ENCODE measurements around the gene TUBGCP3.

TUBGCP3 gene

DNA sequence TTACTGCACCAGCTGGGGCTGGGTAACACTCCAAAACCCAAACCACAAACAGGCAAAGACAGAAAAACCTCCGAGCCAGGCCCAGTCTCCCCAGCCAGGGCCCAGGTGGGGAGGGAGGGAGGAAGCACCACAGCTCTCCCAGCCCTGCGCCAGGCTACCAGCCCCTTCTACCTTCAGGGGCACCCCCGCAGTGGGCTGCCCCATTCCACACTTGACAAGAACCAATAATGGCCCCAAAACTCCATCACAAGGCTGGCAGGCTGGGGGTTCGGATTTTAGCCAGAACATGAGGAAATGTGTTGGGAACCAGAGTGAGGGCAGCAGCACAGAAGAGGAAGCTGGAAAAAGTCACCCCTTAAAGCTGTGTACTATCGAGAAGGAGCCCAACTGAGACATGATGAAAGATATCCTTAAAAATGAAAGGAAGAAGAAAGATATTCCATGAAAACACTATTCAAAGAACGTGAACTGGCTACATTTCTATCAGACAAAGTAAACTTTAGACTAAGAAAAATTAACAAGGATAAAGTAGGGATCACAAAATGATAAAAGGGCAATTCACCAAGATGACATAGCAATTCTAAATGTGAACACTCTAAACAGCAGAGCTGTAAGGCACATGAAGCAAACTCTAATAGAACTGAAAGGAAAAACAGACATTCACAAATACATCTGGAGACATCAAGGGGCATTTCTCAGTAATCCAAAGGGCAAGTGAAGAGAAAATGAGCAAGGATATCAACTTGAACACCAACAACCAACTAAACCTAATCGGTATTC lies 12.9 kb downstream of the TUBGCP3 start:
- DNase-seq (ENCODE audit: low spot score), result no peak
- TF ChIP-seq, protein P1, sequence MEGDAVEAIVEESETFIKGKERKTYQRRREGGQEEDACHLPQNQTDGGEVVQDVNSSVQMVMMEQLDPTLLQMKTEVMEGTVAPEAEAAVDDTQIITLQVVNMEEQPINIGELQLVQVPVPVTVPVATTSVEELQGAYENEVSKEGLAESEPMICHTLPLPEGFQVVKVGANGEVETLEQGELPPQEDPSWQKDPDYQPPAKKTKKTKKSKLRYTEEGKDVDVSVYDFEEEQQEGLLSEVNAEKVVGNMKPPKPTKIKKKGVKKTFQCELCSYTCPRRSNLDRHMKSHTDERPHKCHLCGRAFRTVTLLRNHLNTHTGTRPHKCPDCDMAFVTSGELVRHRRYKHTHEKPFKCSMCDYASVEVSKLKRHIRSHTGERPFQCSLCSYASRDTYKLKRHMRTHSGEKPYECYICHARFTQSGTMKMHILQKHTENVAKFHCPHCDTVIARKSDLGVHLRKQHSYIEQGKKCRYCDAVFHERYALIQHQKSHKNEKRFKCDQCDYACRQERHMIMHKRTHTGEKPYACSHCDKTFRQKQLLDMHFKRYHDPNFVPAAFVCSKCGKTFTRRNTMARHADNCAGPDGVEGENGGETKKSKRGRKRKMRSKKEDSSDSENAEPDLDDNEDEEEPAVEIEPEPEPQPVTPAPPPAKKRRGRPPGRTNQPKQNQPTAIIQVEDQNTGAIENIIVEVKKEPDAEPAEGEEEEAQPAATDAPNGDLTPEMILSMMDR (IDR thresholded peaks at IDR 0.05; ENCODE audit: extremely low read depth, missing control alignments), result no peak

DNA sequence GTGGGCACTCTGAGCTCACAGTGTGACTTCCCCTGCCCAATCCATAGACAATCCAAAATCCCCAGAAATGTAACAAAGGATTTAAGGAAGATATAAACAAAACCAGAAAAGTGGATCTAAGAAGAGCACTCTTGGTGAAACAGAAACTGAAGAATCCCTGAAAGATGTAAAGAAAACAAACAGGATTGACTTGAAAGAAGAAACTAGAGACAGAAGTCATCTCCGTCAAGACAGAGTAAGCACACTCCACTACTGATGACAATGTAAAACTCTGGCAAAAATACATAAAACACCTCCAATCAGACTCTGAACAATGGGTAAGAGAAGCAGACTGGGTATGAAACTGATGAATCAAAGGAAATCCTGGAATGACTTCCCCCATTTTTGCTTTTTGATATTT lies 13.5 kb downstream of the TUBGCP3 start:
- TF ChIP-seq, protein P1 (IDR thresholded peaks at IDR 0.05; ENCODE audit: extremely low read depth, missing control alignments), result no peak
- no peak for DNase-seq (ENCODE audit: low spot score)

DNA sequence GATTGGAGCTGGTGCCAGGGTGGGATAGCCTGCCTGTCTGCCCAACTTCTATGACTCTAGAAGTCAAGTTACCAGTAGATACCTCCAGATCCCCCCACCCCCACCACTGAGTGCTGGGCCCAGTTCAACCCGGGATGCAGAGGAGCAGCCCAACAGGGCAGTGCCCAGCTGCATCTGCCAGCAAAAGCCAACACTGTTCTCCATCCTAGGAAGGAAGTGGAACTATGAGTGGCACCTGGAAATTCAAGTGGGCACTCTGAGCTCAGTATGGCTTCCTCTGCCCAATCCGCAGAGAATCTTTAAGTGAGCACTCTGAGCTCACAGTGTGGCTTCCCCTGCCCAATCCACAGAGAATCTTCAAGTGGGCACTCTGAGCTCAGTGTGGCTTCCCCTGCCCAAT lies 14.2 kb downstream of the TUBGCP3 start:
- no peak for DNase-seq (ENCODE audit: low spot score)

DNA sequence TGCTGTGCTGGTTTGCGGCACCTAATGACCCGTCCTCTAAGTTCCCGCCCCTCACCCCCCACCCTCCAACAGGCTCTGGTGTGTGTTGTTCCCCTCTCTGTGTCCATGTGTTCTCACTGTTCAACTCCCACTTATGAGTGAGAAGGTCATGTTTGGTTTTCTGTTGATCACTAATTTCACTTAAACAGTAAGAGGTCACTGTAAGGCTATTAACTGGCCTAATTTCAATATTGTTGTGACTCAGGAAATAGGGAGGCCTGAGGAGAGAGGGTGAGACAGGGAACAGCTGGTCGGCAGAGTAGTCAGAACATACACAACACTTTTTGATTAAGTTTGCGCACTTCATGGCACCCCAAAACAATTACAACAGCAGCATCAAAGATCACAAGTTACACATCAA lies 15.6 kb downstream of the TUBGCP3 start:
- TF ChIP-seq, protein P1 (IDR thresholded peaks at IDR 0.05; ENCODE audit: extremely low read depth, missing control alignments), result no peak
- DNase-seq (ENCODE audit: low spot score), result no peak

More for the DNA sequence above, 14.2 kb downstream of the TUBGCP3 start:
- TF ChIP-seq, protein P1 (IDR thresholded peaks at IDR 0.05; ENCODE audit: extremely low read depth, missing control alignments), result no peak

DNA sequence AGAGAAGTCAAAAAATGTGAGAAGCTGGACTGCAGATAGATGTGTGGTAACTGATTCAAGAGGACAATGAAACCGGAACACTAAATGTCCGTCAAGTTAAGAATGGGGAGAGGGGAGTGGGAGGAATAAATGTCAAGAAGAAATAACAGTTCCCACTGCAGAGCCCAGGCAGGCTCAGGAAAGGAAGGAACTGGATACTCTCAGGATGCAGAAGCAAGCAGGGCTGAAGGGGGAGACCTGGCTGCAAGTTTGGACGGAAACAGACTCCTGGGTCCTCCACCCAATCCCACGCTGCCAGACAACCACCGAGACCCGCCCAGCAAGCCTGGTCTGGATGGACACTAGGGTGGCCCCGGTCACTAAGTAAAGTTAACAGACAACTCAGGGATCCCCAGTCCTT lies 18.1 kb downstream of the TUBGCP3 start:
- no peak for DNase-seq (ENCODE audit: low spot score)

DNA sequence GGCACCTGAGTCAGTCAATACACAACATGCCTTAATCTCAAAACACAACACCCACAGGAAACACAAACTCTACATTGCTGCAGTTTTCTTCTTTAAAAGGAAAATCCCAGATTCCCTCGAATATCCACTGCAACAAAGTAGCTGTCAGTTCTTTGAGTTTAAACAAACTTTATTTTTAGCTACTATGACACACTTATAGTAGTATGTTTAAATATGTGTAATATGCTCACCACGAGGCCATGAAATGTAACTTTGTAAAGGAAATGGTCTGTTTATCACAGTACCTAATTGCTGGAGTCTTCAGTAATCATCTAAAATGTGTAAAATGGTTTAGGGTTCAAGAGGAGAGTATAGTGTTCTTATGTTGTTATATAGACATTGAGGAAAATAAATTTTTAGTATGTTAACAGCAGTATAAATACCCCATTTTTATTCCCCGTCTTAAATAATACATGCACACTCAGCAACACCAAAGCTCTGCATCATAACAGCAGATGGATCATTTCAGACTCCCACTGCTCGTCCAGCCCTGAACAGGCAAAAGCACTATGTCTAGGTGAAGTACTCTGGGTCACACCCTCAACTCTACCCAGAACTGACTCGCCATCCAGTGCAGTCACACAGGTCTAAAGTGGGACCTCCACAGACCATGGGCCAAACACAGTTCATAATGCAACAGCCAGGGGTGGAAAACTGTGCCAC lies 20.6 kb downstream of the TUBGCP3 start:
- DNase-seq (ENCODE audit: low spot score), result no peak
- TF ChIP-seq, protein P1 (IDR thresholded peaks at IDR 0.05; ENCODE audit: extremely low read depth, missing control alignments), result no peak

More for the DNA sequence above, 18.1 kb downstream of the TUBGCP3 start:
- TF ChIP-seq, protein P1 (IDR thresholded peaks at IDR 0.05; ENCODE audit: extremely low read depth, missing control alignments), result no peak

DNA sequence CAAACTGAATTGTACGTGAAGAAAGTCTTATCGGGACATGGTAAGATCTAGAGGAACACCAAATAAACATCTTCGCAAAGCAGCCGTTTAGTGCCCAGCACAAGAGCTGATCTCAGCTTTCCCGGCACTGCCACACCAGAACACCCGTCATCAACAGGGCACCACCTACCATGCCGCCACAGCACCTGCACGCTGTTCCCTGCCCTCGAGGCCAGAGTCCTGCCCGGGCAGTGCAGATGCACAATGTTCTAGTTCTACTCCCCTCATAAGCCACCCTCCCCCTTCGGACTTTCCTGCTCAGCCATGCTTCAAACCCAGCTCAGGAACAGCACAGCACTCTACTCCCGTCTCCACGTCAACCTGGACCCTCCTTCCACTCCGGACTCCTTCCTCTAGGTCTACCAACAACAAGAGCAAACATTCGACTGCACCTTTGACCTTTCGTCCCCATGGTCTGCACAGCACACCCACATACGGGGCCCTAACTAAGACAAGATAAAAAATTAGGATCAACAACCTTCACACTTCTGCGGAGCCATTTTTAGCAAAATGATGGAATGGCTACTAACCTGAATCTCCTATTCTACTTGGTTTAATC lies 25.1 kb downstream of the TUBGCP3 start:
- no peak for DNase-seq (ENCODE audit: low spot score)
- TF ChIP-seq, protein P1 (IDR thresholded peaks at IDR 0.05; ENCODE audit: extremely low read depth, missing control alignments), result no peak
